HG03558 (cell line): Measurements from ENCODE around the gene DHDDS.

Experiments
- ATAC-seq: cut with Tn5 transposase; IDR thresholded peaks from one replicate; pipeline ENCODE4 v1.9.1; 2021; ENCODE audit warnings: moderate number of reproducible peaks; ENCODE audit not compliant: unreplicated experiment; ENCODE audit errors: extremely low read depth

DHDDS gene

GRCh38 chr1:26417111-26417759 lies 14.9 kb upstream of the DHDDS start:
- ATAC-seq, result no peak

GRCh38 chr1:26418865-26419349 lies 13.2 kb upstream of the DHDDS start:
- ATAC-seq, result no peak

GRCh38 chr1:26419494-26419893 lies 12.6 kb upstream of the DHDDS start:
- no peak for ATAC-seq

- ATAC-seq, result no peak
Measured at GRCh38 chr1:26429721-26430120, 2.4 kb upstream of the DHDDS start.

- ATAC-seq, result no peak
Measured at GRCh38 chr1:26432793-26433192, 672 bp downstream of the DHDDS start.

- no peak for ATAC-seq
Measured at GRCh38 chr1:26434161-26434752, 2.1 kb downstream of the DHDDS start.

GRCh38 chr1:26438041-26438440 lies 5.9 kb downstream of the DHDDS start:
- no peak for ATAC-seq

- no peak for ATAC-seq
Measured at GRCh38 chr1:26440259-26440658, 8.1 kb downstream of the DHDDS start.

GRCh38 chr1:26449868-26450267 lies 17.7 kb downstream of the DHDDS start:
- no peak for ATAC-seq

GRCh38 chr1:26450908-26451307 lies 18.8 kb downstream of the DHDDS start:
- no peak for ATAC-seq

- ATAC-seq, result no peak
Measured at GRCh38 chr1:26452459-26453183, 20.5 kb downstream of the DHDDS start.

GRCh38 chr1:26459148-26459547 lies 27.0 kb downstream of the DHDDS start:
- ATAC-seq, result no peak

GRCh38 chr1:26459573-26460031 lies 27.5 kb downstream of the DHDDS start:
- ATAC-seq, result no peak

GRCh38 chr1:26468911-26469310 lies 36.8 kb downstream of the DHDDS start:
- ATAC-seq, result no peak

GRCh38 chr1:26469558-26469957 lies 37.4 kb downstream of the DHDDS start:
- no peak for ATAC-seq

GRCh38 chr1:26470878-26471497 lies 38.9 kb downstream of the DHDDS start:
- ATAC-seq, result no peak

GRCh38 chr1:26471498-26472319 lies 39.6 kb downstream of the DHDDS start:
- ATAC-seq, result no peak

GRCh38 chr1:26472320-26472900 lies 40.3 kb downstream of the DHDDS start, which contains the start of gene HMGN2:
Gene HMGN2 (plus strand): TSS chr1:26472440. CDS start chr1:26472613, 173 bp downstream.
- no peak for ATAC-seq
